Measurements from ENCODE around the gene MOV10L1.

MOV10L1 gene

DNA sequence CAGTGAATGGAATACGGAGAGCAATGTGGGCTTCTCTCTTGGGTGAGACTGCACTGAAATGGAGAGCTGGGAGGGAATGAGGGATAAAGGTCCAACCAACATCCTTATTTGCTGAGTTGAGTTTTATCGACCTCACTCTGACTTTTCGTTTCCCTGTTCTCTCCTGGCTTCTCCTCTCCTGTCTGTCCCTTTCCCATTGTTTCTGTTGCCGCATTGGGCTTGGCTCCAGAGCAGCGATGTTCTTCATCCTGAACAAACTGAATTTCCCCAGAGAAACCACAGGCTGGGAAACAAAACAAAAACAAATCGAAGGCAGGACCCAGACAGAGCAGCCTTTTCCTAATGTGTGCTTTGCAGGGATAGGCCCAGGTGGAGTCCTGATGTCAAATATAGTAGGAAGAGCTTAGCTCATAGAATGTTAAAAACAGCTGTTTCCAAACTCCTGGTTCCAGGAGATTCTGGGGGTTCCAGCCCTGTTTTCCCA, 30.0 kb downstream of the MOV10L1 start:
- Histone ChIP-seq H3K4me1 (ENCODE audit: insufficient read depth, poor library complexity, severe bottlenecking) (peaks cover 7% of the 10 kb centered on the region), H3K27me3 (ENCODE audit: insufficient read depth, poor library complexity, severe bottlenecking) (no peaks in the 10 kb centered on the region), H3K4me3 (ENCODE audit: severe bottlenecking) (no peak overlapping the region), H3K9me3 (ENCODE audit: severe bottlenecking) (peaks cover 4% of the 10 kb centered on the region), H3K36me3 (ENCODE audit: low read depth) (no peaks in the 10 kb centered on the region), H3K27ac (ENCODE audit: poor library complexity, severe bottlenecking) (no peak overlapping the region)
- no peak for DNase-seq (ENCODE audit: low spot score)
- TF ChIP-seq, protein P1, sequence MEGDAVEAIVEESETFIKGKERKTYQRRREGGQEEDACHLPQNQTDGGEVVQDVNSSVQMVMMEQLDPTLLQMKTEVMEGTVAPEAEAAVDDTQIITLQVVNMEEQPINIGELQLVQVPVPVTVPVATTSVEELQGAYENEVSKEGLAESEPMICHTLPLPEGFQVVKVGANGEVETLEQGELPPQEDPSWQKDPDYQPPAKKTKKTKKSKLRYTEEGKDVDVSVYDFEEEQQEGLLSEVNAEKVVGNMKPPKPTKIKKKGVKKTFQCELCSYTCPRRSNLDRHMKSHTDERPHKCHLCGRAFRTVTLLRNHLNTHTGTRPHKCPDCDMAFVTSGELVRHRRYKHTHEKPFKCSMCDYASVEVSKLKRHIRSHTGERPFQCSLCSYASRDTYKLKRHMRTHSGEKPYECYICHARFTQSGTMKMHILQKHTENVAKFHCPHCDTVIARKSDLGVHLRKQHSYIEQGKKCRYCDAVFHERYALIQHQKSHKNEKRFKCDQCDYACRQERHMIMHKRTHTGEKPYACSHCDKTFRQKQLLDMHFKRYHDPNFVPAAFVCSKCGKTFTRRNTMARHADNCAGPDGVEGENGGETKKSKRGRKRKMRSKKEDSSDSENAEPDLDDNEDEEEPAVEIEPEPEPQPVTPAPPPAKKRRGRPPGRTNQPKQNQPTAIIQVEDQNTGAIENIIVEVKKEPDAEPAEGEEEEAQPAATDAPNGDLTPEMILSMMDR (IDR thresholded peaks at IDR 0.05; ENCODE audit: poor library complexity, severe bottlenecking), result no peak
- ATAC-seq (ENCODE audit: low read depth), result no peak

DNA sequence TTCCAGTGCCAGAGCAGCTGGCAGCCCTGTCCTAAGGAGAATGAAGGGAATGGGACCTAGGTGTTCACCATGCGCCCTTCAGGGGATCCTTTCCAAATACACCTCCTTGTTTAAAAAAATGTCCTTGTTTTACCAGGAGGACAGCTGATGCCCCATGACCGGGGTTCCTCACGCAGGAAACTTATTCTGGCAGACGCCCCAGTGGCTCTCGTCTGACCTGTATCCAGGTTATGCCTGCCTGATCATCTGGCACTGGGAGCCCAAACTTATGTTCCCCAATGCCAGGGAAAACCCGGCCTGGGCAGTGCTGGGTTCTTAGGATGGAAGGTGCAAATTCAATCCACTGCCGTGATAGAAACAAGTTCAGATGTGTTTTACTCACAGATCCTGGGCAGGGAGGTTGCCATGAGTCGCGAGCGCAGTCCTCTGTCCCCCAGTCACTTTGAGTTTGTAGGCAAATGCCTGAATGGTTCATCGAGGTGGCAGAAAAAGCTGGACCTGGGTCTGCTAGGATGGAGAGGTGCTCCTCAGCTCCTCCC, 31.5 kb downstream of the MOV10L1 start:
- DNase-seq (ENCODE audit: low spot score), result no peak

DNA sequence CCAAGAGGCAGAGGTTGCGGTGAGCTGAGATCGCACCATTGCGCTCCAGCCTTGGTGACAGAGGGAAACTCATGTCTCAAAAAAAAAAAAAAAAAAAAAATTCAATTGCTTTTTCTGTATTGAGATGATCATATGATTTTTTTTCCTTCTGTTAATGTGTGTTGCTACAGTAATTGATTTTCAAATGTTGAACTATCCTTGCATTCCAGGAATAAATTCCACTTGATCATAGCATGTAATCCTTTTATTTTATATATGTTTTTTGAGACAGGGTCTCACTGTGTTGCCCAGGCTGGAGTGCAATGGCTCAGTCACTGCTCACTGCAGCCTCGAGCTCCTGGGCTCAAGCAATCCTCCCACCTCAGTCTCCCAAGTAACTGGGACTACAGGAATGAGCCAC, 33.3 kb downstream of the MOV10L1 start:
- Histone ChIP-seq H3K27ac (ENCODE audit: poor library complexity, severe bottlenecking) (no peak overlapping the region), H3K27me3 (ENCODE audit: insufficient read depth, poor library complexity, severe bottlenecking) (no peaks in the 10 kb centered on the region), H3K9me3 (ENCODE audit: severe bottlenecking) (peaks cover 4% of the 10 kb centered on the region), H3K4me1 (ENCODE audit: insufficient read depth, poor library complexity, severe bottlenecking) (no peaks in the 10 kb centered on the region), H3K4me3 (ENCODE audit: severe bottlenecking) (no peak overlapping the region), H3K36me3 (ENCODE audit: low read depth) (no peaks in the 10 kb centered on the region)
- no peak for ATAC-seq (ENCODE audit: low read depth)
- TF ChIP-seq, protein P1 (IDR thresholded peaks at IDR 0.05; ENCODE audit: poor library complexity, severe bottlenecking), result no peak
- no peak for DNase-seq (ENCODE audit: low spot score)

More for the DNA sequence above, 31.5 kb downstream of the MOV10L1 start:
- Histone ChIP-seq H3K27ac (ENCODE audit: poor library complexity, severe bottlenecking) (no peak overlapping the region), H3K27me3 (ENCODE audit: insufficient read depth, poor library complexity, severe bottlenecking) (no peaks in the 10 kb centered on the region), H3K4me1 (ENCODE audit: insufficient read depth, poor library complexity, severe bottlenecking) (no peaks in the 10 kb centered on the region), H3K9me3 (ENCODE audit: severe bottlenecking) (peaks cover 4% of the 10 kb centered on the region), H3K36me3 (ENCODE audit: low read depth) (no peaks in the 10 kb centered on the region), H3K4me3 (ENCODE audit: severe bottlenecking) (no peak overlapping the region)
- TF ChIP-seq, protein P1 (IDR thresholded peaks at IDR 0.05; ENCODE audit: poor library complexity, severe bottlenecking), result no peak
- ATAC-seq (ENCODE audit: low read depth), result no peak

DNA sequence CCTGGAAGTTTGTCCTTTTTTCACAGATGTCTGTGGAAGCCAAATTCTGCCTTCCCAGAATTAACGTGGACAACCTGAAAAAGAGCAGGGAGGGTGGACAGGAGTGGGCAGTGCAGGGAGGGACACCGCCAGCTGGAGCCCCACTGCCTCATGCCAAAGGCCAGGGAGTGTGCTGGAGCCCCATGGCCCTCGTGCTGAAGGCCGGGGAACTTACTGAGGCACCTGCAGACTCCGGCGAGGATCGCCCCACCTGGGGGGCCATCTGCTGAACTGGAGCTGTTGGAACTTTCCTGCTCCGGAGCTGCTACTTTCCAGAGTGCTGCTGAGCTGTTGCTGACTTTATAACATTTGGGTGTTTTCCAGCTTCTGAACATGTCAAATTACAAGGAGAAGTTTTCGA, 35.2 kb downstream of the MOV10L1 start:
- Histone ChIP-seq H3K4me3 (ENCODE audit: severe bottlenecking) (no peak overlapping the region), H3K36me3 (ENCODE audit: low read depth) (no peaks in the 10 kb centered on the region), H3K4me1 (ENCODE audit: insufficient read depth, poor library complexity, severe bottlenecking) (no peaks in the 10 kb centered on the region), H3K9me3 (ENCODE audit: severe bottlenecking) (peaks cover 4% of the 10 kb centered on the region), H3K27ac (ENCODE audit: poor library complexity, severe bottlenecking) (no peak overlapping the region), H3K27me3 (ENCODE audit: insufficient read depth, poor library complexity, severe bottlenecking) (no peaks in the 10 kb centered on the region)
- DNase-seq (ENCODE audit: low spot score) (no peak), ATAC-seq (ENCODE audit: low read depth) (no peak)
- TF ChIP-seq, protein P1 (IDR thresholded peaks at IDR 0.05; ENCODE audit: poor library complexity, severe bottlenecking), result no peak

DNA sequence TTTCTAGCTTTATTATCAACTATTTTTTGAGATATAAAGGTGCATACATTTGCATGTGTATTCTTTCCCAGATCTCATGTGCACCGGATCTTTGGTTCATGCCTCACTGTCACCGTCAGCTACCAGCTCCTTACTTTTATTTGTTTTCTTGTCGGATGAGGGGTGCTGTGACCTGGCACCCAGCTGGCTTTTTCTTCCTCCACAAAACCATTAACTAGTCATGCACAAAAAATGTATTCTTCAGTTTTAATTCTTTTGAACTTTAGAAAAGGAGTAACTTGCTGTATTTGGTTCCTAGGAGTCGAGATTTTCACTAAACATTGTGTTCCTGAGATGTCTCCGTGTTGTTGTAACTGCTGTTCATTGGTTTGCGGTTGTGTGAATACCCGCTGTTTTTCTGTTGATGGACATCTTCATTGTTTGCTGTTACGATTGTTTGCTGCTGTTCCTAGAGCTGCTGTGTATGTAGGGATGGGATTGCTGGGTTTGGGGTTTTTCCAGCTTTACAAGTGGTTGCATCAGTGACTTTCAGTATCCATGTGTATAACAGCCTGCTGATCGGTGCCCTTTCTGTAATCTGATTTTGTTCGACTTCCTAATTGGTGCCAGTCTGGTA, 39.4 kb downstream of the MOV10L1 start:
- Histone ChIP-seq H3K4me1 (ENCODE audit: insufficient read depth, poor library complexity, severe bottlenecking) (no peaks in the 10 kb centered on the region), H3K9me3 (ENCODE audit: severe bottlenecking) (no peaks in the 10 kb centered on the region), H3K27me3 (ENCODE audit: insufficient read depth, poor library complexity, severe bottlenecking) (no peaks in the 10 kb centered on the region), H3K27ac (ENCODE audit: poor library complexity, severe bottlenecking) (no peak overlapping the region), H3K36me3 (ENCODE audit: low read depth) (no peaks in the 10 kb centered on the region), H3K4me3 (ENCODE audit: severe bottlenecking) (no peak overlapping the region)
- DNase-seq (ENCODE audit: low spot score) (no peak), ATAC-seq (ENCODE audit: low read depth) (no peak)
- TF ChIP-seq, protein P1 (IDR thresholded peaks at IDR 0.05; ENCODE audit: poor library complexity, severe bottlenecking), result no peak

Data from RWPE2 (cell line).